NCI-H748 treated with DMSO at 0.1 percent for 48 hours (cell line): ENCODE measurements around the gene IQCN.

Experiments used
- DNase-seq: peaks from one replicate; lab custom pipeline; 2025; lab: John Stamatoyannopoulos, UW

The IQCN gene

GRCh38 chr19:18266771-18267686 lies 7.2 kb downstream of the IQCN start:
- no peak for DNase-seq

DNA sequence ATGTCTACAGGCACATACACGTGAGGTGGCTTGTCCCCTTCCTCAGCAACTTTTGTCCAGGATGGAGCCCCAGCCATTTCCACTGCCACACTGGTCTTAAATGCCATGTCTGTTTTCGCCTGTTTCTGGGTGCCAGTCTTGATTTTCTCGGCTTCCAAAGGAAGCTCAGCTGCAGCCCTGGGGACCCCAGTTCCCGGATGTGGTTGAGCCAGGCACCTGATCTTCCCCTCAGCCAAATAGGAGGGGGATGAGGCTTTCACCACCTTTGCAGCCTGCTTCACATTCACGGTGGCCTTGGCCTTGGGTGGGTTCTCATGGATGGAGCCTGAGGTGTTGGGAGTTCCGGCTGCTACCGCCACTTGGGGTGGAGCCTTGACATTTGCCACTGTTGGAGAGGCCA lies 8.7 kb downstream of the IQCN start:
- no peak for DNase-seq

GRCh38 chr19:18264971-18265540 lies 9.2 kb downstream of the IQCN start:
- no peak for DNase-seq

- DNase-seq: no peak
These were observed 10.0 kb downstream of the IQCN start for GRCh38 chr19:18264137-18264854.

DNA sequence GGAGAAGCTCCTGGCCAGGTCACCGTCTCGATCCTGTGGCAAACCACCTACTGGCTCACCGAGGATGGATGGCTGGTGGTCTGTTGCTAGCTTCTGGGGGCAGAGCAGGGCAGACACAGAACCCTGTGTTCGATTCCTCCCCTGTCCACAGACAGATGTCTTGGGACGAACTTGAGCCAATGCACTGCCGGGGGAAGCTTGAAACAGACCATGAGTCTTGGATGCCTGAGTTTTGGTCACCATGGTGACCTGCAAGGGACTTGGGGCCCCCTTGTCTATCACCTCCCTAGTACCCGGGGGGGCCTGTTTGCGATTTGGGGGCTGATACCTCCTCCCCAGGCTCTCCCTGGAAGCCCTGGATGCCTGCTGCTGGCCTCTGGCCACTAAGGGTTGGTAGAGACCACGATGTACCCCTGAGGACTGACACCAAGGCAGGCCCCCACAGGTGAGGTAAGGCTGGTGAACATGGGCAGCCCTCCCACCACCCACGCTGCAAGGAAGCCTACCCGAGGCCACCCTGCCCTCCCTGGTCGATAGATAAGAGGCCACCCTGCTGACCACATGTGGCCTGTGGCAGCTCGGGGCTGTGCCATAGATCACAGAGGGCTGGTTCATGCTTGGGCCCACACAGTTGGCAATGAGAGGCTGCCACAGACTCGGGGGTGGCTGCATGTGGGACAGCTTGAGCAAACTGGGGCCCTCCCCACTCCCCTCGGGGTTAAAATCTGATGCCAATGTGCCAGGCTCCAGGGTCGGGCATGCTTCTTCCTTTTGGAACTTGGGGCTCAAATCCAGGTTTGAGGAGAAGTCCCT lies 10.7 kb downstream of the IQCN start:
- no peak for DNase-seq

DNA sequence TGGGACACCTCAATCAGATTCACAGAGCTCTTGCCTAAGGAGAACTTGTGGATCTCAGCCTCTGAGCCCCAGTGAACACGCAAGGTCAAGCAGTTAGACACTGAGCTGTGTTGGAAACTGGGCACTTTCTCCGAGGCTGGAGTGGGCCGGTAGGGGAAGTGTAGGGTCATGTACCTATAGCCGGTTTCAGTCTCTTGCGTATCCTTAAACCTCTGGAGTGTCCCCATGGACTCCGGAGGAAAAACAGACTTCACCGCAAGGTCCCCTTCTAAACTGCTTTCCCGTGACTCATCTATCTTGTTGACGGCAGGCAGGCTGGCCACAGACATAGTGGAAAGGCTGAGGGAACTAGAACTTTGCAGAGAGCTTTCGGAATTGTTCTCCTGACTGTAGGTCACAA lies 11.3 kb downstream of the IQCN start:
- DNase-seq: no peak

DNA sequence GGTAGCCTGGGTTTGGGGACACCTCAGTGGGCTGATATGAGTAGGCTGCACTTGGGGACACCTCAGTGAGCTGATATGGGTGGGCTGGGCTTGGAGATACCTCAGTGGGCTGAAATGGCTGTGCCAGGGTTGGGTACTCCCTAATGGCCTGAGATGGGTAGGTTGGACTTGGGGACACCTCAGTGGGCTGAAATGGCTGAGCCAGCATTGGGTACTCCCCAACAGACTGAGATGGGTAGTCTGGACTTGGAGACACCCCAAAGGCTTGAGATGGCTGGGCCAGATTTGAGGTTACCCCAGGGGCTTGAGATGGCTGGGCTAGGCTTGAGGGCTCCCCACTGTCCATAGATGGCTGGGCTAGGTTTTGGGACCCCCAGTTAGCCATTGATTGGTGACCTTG lies 12.1 kb downstream of the IQCN start:
- no peak for DNase-seq

DNA sequence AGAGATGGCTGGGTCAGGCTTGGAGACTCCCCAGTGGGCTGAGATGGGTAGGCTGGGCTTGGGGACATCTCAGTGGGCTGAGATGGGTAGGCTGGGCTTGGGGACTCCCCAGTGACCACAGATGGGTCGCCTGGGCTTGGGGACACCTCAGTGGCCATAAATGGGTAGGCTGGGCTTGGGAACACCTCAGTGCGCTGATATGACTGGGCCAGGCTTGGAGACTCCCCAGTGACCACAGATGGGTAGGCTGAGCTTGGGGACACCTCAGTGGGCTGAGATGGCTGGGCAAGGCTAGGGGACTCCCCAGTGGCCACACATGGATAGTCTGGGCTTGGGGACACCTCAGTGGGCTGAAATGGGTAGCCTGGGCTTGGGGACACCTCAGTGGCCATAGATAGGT lies 12.8 kb downstream of the IQCN start:
- DNase-seq: no peak

DNA sequence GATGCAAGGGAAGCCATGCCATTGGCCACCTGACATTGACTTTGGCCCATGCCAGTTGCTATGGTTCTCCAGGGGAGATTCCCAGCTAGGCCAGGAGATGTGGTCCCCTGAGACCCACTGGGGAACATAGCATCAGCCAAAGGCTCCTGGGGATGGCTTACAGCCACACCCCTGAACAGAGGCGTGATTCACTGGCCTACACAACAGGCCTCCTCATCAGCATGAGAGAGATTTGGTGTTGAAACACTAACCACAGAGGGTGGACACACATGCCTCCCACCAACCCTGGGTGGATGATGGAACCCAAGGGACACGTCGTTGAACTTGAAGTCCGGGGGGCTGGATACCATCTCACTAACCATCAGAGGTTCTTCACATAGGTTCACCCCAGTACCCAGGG lies 14.4 kb downstream of the IQCN start:
- DNase-seq: no peak

DNA sequence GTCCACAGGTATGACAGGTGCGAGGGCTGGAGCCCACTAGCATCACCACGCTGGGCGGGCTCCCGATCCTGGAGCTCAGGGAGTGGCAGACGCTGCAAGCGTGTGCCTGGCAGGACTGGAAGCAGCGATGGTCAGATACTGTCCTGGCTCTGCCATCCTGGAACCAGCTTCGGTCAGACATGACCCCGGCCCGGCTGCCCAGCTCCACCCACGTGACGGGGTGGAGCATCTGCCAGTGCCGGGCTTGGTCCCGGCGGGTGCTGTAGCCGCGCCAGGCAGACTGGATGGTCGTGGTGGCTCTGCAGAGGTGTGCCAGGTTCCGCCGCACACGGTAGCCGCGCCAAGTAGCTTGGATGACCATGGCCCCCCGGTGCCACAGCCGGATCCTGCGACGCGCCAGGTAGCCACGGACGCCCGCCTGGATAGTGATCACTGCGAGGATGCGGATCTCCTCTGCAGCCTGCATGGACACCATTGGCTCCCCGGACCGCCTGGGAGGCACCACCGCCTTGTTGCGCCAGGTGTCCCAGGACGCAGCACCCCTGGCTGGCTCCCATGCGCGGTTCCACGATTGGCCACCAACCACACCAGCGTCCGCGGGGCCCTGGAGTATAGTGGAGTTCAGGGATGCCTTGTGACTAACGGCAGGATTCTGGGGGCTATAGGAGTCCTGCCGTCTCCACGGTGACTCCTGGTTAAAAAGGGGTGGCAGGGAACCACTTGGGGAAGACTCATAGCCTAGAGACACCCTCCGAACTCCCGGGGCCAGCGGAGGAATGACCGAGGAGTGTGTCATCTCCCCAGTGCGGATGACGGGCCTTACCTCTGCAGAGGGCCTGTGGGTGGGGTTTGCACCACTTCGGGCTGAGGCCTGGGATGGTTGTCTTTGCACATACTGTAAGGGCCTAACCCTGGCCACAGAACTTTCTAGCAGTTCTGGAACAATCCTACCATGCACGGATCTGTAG lies 16.5 kb downstream of the IQCN start:
- DNase-seq: no peak

- peak; percentile 1 for DNase-seq
These were observed 19.4 kb downstream of the IQCN start for GRCh38 chr19:18254546-18255503.

- DNase-seq: no peak
These were observed 20.5 kb downstream of the IQCN start for GRCh38 chr19:18253716-18254115.

DNA sequence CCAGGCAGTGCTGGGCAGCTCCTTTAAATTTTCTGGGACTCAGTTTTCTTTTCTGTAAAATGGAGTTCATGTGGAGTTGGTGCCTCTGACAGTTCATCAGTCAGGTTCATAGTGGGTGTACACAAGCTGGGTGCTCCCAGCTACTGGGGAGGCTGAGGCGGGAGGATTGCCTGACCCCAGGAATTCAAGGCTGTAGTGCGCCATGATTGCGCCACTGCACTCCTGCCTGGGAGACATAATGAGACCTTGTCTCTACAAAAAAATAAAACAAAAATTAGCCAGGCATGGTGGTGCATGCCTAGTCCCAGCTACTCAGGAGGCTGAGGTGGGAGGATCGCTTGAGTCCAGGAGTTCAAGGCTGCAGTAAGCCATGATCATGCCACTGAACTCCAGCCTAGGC lies 21.1 kb downstream of the IQCN start:
- DNase-seq: no peak

GRCh38 chr19:18252370-18252717 lies 21.9 kb downstream of the IQCN start:
- DNase-seq: no peak

DNA sequence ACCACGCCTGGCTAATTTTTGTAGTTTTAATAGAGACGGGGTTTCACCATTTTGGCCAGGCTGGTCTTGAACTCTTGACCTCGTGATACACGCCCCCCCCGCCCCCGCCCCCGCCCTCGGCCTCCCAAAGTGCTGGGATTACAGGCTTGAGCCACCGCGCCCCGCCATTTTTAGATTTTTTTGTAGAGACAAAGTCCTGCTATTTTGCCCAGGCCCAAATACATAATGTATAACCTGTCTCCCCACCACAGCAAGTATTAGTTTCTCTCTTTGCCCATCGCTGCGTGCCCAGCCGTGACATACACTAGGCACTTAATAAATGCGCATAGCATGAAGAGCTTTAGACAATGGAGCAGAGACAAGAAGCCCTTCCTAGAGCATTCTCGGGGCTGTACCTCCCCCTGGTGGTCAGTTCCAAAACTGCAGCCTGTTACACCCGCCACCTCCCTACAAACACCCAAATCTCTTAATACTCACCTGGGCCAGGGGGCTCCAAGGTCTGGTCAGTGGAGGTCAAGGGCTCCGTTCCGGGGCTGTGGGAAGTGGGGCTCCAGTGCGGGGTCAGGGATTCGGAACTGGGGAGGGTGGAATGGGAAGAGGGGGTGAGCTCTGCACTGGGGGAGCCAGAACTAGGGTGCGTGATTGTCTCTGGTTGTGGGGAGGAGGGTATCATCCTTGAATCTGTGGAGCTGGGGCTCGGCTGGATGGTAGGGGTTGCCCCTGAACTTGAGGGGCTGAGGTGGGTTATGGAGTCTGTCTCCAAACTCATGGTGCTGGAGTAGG lies 22.5 kb downstream of the IQCN start:
- DNase-seq: peak; percentile 36

- no peak for DNase-seq
These were observed 24.4 kb downstream of the IQCN start for GRCh38 chr19:18249834-18250233.

GRCh38 chr19:18245297-18245696 lies 29.0 kb downstream of the IQCN start:
- DNase-seq: no peak

DNA sequence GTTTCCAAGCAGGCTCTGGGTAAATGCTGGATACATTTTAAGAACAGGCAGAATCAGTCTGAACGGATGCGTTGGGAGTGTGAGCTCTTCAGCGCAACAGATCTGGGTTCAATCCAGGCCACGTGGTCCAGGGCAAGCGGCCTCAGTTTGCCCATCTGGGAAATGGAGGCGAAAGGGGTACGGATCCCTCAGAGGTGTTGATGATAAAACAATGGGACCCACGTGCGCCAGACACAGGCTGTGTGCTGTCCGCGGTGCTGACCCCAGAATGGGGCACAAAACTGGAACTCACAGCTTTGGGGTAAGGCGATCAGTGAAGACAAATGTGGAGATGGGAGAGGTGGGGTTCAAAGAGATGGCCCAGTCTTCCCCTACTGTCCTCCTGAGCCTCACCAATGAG lies 34.9 kb downstream of the IQCN start:
- no peak for DNase-seq

- DNase-seq: no peak
These were observed 40.1 kb downstream of the IQCN start for GRCh38 chr19:18234194-18234593.
